HG03378 (cell line): Measurements from ENCODE around the gene GAPVD1.

Experiments
- ATAC-seq: cut with Tn5 transposase; IDR thresholded peaks from one replicate; pipeline ENCODE4 v1.9.1; 2021; ENCODE audit warnings: mild to moderate bottlenecking, moderate library complexity; ENCODE audit not compliant: unreplicated experiment

Gene GAPVD1

DNA sequence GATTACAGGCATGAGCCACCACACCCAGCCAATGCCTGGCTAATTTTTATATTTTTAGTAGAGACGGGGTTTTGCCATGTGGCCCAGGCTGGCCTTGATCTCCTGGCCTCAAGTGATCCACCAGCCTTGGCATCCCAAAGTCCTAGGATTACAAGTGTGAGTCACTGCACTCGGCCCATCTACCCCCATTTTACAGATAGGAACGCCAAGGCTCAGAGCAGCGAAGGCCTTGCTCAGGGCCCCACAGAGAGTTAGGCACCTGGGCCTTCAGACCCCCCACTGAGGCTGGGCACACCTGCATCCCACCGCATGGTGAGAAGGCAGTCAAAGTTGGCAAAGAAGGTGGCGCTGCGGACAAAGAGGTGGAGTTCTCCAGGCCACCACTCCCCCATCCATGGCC is 143.1 kb downstream of the GAPVD1 start:
- ATAC-seq: no peak

DNA sequence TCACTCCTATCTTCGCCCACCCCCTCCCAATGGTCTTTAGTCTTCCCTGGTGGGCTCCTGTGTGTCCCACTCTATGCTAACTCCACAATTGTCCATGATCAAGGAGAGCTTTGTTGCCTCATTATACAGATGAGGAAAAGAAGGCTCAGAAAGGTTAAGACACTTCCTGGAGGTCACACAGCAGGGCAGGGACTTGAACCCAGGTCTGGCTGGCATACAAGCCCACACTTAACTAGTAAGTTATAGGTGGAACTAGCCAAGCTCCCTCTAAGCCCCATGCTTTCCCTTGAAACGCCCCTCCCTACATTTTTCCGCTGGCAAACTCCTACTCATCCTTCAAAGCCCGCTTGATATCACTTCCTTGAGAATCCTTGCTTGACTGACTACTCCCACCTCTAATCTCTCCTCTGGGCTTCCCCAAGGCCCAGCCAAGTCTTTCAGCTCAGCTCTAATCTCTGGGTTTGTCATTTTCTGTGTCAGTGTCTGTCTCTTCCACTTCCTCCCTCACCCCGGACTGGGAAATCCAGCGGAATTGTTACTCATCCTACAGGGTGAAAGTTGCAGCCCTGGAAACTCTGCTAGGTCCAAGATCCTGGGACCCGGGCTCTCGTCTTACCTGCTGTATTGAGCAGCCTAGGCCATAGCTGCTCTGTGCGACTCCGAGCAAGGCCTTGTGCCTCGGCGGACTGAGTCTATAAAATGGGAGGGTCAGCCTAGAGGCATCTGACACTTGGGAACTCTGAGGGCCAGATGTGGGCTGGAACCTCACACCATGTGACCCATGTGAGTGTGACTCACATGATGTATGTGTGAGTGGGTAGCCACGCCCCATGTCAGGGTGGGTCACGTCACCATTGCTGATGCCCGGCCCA is 144.5 kb downstream of the GAPVD1 start:
- no peak for ATAC-seq

DNA sequence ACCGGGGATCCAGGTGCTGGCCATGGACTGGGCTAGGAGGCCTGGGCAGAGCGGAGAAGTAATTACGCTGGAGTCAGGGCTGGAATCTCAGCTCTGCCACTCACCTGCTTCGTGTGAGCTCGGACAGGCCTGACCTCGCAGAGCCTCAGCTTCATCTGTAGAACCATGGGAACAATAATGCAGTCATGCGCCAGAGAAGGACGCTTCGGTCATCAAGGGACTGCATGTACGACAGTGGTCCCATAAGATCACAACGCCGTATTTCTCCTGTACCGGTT is 145.1 kb downstream of the GAPVD1 start:
- no peak for ATAC-seq

DNA sequence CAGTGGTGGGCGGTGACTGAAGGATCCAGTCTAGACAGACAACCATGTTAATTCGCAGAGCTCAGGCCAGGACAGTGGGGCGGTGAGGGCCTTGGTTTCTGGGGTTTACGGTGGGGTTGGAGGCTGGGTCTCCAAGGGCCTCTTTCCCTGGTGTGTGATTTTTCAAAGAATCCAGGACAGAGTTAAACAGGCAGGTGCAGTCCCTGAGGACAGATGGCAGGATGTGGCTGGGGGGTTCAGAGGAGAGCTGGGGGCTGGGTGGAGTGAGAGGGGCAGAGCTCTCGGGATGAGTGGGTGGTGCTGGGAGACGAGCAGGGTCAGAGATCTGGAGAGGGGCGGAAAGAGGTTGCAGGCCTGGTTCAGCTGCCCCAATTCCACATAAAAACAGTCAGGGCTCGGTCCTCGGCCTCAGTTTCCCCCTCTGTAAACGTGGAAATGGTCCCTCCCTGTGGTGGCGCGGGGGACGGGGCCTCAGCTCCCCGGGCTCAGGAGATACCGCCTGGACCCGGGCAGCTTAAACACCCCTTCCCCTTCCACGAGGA is 145.9 kb downstream of the GAPVD1 start:
- no peak for ATAC-seq

DNA sequence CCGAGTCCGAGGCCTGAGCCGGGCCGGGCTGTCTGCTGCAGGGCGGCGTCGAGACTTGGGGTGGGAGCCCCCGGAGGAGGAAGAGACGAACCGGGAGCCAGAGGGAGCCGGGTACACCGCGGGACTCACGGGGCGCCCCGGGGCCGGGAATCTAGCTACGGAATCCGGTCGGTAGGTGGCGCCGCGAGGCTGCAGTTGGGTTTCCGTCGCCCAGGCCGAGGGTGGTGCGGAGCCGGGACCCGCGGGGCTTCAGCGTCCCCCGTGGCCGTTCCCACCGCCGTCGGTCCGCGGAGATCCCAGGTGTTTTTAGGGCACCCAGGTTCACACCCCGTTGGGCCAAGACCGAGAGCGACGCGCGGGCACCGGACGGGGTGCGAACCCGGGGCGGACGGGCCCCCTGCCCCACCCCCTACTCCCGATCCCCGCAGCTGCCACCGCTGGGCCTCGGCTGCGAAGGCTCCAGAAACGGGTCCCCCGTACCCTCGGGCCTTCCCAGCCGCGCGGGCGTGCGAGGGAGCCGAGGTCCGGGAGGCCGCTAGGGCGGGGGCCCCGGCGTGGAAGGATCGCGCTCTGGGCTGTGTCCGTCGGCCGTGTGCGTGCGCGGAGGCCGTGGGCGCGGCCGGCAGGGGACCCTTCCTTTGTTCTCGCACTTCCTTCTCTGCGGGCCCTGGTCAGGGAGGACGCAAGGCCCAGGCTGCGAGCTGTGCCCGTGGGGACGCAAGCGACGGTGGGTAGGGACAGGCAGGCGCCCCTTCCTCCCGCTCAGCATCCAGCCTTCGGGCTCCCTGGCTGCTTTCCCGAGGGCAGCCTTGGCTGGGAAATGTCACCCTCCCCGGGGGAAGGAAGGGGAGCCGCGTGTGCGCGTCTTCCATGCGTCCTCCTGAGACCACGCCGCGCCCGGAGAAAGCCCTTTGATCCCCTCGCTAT is 146.6 kb downstream of the GAPVD1 start:
- no peak for ATAC-seq

DNA sequence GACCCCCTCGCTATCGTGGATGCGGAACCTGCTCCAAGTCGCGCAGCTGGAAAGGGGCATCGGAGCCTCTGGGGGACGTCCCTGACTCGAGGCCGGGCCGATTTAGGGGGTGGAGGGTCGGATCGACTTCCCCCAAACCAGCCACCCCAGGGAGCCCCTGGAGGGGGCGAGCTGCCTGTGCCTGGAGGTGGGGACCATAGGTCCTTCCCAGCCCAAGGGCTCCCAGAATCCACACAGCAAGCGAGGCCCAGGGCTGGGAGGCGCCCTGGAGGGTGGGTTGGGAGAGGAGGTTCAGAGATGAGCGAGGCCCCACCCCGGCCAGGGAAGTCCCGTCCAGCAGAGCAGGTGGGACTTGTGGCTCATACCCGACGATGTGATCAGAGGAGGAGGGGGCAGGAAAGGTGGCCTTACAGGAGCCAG is 147.6 kb downstream of the GAPVD1 start:
- ATAC-seq: no peak

DNA sequence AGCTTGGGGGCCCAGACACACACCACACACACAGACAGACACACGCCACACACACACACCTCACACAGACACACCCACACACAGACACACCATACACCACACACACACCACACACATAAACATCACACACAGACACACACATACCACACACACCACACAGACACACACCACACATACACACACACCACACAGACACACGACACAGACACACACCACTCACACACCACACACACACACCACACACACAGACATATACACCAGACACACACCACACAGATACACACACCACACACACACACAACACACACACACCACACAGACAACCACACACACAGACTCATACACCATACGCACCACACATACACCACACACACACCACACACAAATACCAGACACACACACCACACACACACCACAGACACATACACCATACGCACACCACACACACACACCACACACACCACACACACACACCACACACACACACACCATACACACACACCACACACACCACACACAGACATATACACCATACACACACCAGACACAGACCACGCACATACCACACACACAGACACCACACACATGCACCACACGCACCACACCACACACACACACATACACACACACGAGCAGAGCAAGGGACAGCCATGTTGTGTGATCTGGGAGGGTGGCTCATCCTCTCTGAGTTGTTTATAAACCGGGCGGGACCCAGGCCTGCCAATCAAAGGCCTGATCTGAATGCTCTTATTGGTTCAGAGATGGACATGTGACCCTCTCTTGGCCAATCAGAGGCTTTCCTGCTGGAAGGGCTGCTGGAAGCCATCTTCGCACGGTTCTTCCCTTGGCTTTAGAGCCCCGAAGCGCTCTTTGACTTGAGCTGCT is 148.3 kb downstream of the GAPVD1 start:
- ATAC-seq: no peak

DNA sequence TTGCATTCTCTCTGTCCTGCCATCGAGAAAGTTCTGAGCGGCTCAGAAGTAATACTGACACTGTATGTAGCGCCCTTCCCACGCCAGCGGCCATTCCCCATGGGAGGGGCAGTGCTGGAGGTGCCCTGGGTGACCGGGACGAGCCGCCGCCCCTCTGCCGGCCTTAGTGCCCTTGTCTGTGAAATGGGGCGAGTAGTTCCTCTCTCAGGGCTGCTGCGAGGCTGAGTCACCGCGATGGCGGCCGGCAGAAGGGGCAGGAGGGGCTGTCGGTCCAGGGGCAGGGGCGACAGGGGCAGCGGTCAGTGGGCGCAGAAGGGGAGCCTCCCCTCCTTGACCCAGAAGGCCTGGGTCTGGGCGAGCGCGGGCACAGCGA is 148.9 kb downstream of the GAPVD1 start:
- ATAC-seq: no peak

DNA sequence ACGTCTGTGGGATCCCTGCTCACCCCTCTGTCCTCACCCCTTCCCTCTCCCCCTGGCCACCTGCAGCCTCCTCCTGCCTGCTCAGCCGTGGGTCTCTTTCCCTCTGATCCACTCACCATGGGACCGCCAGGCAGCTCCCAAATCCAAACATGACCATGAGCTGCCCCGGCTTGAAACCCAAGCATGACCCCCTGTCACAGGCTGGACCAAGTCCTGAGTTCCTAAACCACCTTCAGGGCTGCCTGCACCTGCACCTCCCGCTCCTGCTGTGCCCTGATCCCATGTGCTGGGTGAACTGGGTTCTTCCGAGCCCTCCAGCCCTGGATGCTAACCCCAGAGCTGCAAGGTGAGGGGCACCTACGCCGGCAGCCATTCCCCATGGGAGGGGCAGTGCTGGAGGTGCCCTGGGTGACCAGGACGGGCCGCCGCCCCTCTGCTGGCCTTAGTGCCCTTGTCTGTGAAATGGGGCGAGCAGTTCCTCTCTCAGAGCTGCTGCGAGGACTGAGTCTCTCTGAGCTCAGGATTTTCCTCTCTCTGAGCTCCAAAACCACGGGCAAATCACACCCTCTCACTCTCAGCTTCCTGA is 149.6 kb downstream of the GAPVD1 start:
- ATAC-seq: no peak

DNA sequence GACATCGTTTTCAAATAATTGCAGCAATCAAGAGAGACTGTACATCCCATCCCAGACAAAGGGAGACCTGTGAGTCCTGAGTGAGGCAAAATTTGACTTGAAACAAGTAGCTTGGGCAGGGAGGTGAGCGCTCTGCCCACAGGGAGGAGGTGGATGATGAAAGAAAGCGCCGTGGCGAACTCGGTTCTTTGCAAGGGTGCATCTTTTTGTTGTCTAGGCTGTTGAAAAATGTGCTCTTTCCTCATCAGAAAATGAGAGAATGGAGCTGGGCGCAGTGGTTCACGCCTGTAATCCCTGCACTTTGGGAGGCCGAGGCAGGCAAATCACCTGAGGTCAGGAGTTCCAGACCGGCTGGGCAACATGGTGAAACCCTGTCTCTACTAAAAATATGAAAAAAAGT is 150.5 kb downstream of the GAPVD1 start:
- ATAC-seq: no peak

DNA sequence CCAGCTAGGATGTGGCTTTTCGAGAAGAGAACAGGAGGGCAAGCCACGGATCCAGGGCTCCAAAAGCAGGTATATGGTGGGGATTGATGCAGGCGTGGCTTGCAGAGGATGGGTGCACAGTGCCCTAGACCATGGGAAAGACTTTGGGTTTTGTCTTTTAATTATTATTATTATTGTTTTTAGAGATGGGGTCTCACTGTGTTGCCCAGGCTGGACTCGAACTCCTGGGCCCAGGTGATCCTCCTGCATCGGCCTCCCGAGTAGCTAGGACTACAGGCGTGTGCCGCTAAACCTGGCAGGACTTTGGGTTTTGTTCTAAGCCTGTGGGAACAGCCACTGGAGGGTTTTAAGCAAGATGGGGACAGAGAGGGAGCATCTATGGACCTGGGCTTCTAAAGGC is 152.0 kb downstream of the GAPVD1 start:
- no peak for ATAC-seq

DNA sequence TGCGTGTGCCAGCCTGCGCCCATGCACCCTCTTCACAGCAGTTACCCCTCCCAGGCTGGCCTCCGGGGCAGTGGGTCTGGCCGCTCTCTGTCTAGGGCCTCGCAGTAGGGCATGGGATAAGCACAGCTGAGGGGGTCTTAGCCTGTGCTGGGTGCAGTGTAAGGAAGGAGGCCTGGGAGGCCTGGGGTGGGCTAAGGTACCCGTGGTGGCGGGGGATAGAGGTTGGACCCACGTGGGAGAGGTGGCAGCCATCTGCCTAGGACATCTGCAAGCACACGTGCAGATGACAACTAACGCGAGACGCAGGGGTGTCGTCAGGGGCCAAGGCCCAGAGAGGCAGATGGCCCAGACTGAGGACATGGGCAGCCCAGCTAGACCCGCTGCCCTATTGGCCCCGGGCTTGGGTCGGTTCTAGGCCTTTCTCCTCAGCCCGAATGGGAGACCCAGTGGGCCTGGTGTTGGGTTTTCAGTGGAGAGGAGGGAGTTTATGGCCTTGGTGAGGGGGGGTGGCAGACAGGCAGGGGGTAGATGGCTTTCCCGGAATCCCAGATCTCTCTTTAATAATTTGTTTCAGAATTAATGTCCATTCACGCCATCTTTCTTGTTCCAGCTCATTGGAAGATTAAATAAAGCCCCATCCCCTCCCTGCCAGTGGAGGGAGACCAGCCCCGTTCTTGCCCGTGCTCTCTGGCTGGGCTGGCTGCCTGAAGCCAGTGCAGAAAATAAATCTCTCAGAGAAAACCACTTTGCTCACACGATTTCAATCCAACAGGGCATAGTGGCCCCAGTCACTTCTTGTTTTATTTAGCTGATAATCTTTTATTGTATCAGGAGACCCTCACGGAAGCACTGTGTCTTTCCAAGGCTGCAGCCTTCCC is 154.2 kb downstream of the GAPVD1 start:
- ATAC-seq: no peak

DNA sequence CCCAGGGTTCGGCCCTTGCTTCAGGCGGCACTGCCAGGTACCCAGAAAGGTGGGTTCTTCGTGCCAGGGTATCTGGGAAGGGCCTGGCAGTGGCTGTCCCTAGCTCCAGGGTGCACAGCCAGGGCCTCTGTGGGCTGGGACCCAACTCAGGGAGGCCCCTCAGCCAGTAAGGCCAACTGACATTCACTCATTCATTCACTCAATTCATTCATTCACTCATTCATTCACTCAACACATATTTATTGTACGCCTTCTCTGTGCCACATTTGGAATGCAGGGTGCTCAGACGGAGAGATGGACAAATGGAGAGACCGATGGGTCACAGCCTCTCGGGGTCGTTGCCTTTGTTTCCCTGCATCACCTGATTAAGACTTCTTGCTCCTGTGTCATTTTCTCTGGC is 154.9 kb downstream of the GAPVD1 start:
- no peak for ATAC-seq
